Measurements from ENCODE around the gene ADAMTS7.
"Not testable (repeated sequence)": the region's sequence is repeated elsewhere in the genome, so short reads cannot be mapped to it uniquely, and the experiment has no call there.

Gene ADAMTS7

DNA sequence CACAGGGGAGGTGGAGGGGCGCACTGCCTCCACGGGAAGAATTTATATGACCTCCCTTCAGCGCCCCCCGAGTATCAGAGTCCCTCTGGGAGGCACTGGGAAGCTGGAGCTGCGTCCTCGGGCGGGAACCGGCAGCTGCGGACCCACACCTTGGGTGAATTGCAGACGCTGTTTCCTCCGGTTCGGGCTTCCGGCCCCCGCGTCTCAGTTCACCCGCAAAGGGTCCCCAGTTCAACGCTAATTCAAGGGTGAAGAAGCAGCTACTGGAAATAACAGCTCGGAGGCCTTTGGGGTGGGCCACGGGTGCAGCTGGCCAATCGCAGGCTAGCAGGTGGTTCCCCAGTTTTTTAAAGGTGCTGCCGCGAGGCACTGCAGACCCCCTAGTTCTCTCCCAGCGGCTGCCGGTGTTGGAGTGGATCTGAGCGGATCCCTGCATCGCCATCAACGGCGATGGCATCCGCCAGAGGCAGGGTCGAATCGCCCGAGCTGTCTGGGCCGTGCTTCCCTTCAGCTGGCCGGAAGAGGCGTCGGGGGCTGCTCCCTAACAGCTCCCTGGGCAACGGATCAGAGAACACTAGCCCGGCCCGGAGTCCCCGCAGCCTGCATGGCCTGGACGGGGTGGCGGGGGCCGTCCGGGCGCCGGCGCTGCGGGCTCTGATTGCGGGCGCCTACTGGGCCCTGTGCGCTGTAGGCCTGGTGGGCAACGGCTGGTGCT, 19.4 kb upstream of the ADAMTS7 start:
- no peak for DNase-seq

DNA sequence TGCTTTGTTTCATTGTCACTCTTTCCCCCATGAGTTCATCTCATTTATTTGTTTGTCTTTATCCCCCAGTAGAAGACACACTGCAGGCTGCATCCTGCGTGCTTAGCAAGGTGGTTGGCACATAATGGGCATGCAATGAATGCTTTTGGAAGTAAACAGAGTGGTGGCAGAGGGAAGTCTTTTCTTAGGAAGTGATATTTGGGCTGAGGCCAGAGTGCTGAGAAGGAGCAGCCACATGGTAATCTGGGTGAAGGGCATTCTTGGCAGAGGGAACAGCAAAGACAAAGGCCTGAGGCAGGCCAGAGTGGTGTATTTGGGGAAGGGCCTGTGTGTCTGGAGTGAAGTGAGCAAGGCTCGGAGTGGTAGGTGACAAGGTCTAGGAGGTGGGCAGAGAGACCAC, 17.7 kb upstream of the ADAMTS7 start:
- no peak for DNase-seq

DNA sequence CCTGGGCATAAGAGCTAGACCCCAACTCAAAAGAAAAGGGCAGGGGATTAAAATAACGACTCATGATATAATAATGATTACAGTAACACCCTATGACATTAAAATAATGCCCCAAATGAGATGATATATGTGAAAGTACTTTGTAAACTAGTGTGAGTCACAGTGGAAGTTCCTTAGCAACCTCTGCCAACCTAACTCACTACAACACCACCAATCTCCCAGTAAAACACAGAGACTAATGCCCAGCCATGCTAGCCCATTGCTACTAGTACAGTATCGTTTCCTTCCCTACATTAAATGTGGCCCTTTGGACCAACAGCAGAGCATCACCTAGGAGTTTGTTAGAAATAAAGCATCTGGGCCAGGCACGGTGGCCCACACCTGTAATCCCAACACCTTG, 11.2 kb upstream of the ADAMTS7 start:
- no peak for DNase-seq

DNA sequence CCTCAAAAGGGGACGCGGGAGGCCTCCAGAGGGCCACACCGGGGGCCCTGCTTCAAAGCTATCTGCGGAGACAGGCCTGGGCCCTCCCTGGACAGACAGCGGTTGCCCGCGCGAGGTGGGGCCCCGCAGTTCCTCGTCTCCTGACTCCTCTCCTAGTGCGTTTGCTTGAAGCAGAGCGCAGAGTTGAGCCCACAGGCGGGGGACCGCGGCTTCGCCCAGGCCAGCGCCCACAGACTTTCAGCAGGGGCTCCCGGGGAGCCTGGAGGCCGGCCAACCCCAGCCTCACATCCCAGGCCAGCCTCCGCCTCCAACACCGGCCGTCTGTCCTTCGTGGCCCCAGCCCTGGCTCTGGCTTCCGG, 540 bp upstream of the ADAMTS7 start:
- DNase-seq, result no peak

DNA sequence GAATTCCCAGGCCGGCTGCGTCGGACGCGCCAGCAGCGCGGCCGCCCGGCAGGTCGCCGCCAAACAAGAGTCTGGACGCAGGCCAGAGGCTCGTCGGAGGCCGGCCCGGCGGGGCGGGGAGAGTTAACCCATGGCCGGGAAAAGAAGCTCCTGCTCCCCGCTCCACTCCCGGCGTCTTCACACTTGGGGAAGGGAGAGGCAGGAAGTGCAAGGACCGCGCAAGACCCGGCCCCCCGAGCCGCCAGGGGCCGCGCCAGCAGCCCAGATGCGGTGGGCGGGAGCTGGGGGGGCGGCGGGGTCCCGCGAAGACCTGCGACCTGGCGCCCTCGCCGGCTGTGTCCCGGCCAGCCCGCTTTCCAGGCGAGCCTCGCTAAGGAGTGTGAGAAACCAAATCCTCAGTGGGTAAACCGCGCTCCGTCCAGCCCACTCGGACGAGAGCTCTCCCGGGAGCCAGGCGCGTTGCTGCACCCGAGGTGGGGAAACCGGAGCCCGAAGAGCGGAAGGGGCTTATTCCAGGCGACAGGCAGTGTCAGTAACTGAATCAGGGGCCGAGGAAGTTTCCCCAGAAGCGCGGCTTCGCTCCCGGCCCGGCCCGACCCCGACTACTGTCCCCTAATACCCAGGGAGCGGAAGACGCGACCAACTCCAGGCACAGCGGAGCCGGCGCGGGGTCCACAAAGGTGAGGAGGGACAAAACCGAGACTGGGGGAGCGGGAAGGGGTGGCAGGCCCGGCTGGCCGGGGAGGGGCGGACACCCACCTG, 721 bp downstream of the ADAMTS7 start:
- peak; percentile 14 for DNase-seq

DNA sequence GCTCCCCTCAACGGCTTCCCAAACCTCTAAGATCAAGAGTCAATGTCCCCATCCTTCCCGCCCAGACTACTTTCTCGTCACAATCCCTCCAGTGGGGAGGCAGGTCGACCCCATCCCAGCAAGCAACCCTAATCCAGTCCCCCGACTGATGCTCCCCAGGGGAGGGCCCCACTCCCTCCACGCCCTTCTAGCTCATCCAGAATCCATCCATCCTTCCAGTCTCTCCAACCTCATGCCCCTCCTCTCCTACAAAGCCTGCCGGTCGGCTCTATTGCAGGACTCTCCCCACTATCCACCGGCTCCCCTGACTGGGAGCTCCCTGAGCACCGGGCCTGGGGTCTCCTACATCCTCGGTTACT, 1.3 kb downstream of the ADAMTS7 start:
- DNase-seq, result no peak

DNA sequence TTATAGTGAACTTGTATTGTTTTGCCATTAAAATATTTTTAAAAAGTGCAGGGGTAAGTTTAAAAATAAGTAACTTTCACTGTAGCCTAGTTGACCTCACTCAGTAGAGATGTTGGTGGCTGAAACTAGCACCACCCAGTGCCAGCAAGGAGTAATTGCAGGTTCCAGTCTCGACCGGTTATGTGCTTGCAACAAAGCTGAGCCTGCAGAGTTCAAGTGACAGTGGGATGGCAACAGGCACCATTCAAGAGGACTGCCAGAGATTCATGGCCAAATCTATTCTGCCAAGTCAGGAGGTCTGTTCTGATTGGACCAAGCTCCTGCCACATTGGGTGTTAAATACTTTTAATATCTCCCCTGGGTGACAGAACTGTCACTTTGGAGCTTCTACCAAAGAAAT, 2.7 kb downstream of the ADAMTS7 start:
- no peak for DNase-seq

DNA sequence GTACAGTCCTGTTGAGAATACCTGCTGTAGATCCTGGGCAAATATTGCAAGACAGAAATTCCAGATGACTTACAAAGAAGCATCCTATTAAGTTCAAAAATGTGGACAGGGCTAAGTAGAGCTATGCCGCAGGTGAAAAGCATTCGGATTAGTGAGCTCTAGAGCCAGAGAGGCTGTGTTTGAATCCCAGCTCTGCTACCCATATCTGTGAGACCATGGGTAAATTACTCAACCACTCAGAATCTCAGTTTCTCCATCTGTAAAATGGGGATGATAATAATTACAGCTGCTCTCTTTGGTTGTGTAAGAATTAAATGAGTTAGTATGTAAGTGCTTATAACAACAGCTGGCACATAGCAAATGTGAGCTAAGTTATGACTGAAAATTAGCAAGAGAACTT, 3.9 kb downstream of the ADAMTS7 start:
- no peak for DNase-seq

DNA sequence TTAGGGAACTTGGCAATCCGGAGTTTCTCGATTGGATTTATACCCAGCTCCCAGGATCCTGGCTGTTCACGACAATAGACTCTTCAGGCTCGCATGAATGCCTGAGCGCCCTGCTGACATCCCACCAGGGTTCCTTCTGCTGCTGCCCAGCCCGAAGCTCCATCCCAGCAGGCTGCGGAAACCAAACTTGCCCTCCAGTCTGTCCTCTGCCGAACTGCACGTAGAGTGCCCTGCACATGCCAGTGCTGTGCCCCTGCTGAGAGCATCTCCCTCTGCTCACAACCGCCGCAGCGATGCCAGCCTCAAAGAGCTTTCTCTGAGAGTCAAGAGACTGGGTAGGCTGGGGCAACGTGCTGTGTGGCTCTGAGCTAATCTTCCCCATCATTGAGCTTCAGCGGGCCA, 6.9 kb downstream of the ADAMTS7 start:
- peak; percentile 64 for DNase-seq

DNA sequence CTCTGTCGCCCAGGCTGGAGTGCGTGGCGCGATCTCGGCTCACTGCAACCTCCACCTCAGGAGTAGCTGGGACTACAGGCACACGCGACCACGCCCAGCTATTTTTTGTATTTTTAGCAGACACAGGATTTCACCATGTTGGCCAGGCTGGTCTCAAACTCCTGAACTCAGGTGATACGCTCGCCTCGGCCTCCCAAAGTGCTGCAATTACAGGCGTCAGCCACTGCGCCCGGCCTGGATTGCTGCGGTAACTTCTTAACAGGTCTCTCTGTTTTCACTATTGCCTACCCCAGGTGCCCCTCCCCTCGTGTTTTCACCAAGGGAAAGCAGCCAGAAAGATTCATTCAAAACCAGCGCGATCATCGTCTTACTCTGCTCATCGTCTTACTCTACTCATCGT, 10.5 kb downstream of the ADAMTS7 start:
- DNase-seq, result no peak

DNA sequence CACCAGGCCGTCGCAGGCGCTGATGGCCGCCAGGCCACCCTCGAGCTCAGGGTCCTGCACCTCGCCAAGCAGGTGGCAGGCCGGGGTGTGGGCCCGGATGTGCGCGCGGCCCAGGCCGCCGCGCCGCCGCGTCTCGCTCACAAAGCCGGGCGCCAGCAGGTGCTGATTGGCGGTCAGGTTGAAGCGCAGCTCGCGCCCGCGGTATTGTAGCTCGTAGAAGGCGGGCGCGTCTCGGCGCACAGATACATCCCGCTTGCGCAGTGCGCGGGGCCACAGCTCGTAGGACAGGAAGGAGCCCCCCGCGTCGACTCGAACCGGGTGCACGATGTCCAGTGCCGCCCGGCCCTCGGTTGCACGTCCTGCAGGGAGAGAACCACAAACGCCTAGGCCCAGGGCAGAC, 11.1 kb downstream of the ADAMTS7 start:
- no peak for DNase-seq

DNA sequence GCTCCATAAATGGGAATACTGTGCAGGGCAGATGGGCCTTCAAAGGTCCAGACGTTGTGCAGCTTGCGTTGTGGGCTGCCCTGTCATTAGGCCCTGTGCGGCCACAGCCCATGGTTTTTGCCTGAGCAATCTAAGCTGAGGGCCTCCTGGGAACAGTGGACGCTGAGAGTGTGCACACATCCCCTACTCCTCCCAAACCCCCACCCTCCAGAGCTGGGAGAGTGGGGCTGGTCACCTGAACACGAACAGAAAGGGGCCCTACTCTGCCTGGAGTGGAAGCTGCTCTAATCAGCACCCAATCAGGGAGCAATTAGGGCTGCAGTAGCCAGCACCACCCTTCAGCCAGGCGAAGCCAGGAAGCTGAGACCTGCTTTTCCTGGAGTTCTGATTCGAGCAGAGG, 12.2 kb downstream of the ADAMTS7 start:
- DNase-seq, result not testable (repeated sequence)

DNA sequence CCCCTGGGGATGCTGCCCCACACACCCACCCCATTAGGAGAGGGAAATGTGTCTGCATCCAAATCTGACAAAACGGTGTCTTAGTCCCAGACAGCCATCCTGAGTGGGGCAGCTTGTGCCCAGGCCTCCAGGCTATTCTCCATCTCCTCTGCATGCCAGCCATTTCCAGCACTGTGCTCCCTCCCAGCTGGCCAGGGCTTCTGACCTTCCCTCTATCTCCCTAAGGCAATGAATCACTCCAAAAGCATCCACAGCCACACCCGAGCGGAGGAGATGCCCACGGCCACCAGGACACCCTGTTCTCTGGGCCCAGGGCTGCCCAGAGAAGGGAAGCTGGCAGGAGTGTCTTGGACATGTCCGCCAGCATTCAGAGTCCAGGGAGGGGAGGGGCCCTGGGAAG, 12.9 kb downstream of the ADAMTS7 start:
- not testable (repeated sequence) for DNase-seq

DNA sequence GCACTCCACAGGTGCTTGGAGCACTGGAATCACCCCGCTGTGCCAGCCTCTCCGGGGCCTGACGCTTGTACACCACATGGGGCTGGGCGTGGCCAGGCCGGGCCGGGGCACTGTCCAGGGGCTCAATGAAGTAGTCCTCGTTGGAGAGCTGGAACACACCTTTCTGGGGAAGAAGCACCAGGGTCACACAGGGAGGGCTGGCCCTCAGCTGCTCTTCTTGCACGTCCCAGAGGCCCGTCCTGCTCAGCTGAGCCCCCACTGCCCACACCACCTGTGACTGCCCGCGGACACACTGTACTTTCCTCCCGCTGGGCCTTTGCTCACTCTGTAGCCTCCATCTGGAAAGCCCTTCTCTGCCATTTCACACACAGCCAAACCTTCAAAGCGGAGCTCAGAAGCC, 13.3 kb downstream of the ADAMTS7 start:
- DNase-seq, result no peak

DNA sequence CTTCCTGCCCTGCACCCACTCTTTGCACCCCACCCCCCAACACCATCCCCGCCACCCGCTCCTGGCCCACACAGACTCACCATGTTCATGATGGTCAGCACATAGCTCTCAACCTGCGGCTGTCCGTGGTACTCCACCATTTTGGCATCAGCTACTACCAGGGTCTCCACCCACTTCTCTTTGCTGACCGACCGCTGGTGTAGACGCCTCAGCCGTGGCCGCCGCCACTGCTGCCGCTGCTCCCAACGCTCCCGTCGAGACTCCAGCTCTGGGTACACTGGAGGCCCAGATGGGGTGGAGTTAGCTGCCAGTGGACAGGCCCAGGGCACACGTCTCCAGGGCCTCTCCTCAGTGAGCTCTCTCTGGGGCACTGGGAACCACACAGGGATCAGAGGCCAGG, 14.8 kb downstream of the ADAMTS7 start:
- no peak for DNase-seq

DNA sequence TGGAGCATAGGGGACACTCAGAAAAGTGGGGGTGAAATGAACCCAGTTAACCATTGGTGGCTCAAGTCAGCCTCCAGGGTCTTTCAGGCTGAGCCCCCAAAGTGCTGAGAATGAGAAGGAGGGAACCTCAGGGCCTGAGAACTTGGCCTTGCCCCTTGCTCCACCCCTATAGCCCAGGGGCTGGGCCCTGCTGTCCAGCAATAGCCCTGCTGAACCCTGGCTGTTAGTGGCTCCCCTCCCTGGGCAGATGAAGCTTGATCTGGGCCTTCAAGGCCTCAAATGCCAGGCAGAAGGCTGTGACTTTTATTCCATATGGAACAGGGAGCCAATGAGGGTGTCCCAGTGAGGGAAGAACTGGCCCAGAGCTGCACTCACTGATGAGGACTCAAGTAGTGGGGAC, 16.2 kb downstream of the ADAMTS7 start:
- no peak for DNase-seq

DNA sequence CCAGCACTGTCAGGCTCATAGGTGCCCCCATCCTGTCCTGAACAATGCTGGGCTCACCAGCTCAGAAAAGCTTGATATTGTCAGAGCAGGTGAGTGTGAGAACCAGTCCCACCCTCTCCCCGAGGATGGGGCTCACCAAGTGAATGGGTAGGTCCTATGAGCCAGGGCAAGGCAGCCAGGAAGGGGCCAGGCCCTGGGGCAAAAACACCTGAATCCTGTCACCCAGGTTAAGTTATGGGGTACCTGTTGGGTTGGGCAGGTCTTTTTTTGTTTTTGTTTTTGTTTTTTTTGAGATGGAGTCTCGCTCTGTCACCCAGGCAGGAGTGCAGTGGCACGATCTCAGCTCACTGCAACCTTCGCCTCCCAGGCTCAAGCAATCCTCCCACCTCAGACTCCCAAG, 16.8 kb downstream of the ADAMTS7 start:
- DNase-seq, result not testable (repeated sequence)

DNA sequence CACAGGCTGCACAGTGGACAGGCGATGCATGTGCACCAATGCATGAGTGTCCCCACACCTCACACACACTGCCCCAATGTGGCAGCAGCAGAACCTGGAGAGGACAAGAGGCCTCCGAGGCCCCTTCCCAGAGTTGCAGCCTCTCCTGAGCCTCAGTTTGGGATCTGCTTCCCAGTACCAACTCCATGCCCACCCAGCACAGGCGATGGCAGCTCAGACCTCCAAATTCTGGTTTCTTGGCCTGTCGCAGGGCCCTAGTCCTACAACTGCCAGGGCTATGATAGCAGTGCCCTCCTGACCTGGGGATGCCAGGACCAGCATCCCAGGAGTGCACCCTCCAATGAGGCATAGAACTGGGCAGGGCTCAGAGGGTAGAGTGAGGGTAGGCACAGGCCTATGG, 19.9 kb downstream of the ADAMTS7 start:
- no peak for DNase-seq

DNA sequence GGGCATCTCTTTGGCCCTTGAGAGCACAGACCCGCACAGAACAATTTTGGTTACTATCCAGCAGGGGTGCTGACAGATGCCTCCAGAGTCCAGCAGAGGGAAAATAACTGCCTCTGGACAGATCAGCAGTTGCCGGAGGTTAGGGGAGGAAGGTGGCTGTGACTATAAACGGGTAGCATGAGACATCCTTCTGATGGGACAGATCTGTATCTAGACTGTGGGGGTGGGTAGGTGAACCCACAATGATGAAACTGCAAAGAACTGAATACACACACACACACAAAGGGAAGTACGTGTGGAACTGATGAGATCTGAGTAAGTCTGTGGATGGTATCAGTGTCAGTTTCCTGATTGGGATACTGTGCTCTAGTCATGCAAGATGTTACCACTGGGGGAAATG, 21.2 kb downstream of the ADAMTS7 start:
- DNase-seq, result no peak

DNA sequence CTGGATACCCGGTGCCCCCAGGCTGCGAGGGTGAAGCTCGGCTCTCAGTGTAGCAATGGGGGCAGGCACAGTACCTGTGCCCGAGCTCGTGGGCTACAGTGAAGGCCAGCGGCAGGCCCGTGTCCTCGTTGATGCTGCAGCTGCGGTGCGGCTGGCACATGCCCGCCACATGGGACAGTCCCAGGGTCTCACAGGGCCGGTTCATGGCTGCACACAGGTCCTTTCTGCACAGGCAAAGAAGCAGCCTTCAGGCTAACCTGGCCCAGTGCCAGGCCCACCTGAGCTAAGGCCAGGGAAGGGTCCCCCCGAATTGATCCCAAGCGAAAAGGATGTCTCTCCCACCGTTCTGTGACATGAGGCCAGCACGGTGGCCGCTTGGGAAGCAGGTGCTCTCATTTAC, 21.6 kb downstream of the ADAMTS7 start:
- no peak for DNase-seq

DNA sequence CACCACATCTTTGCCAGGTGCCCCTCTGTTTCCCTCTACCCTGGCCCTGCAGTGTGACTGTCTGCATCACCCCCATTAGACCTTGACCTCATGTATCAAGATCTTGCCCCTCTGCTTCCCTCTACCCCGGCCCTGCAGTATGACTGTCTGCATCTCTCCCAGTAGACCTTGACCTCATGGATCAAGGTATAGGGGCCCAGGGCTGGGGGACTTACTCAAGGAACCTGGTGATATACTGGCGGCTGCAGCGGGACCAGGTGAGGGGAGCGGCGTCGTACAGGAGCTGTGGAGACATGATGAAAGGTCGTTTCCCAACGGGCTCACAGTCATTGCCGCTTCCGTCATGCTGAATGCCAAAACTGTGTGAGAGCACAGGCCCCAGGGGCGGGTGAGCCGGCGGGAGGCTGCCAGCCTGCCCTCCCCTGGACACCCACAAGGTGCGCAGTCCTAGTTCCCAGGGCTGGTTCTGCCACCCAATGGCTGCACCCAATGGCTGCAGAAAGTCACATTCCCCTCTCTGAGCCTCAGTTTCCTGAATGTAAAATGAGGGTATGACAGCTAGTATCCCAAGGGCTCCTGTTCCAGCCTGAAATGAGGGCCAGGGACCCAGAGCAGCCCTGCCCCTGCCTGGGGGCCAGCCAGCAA, 23.1 kb downstream of the ADAMTS7 start:
- no peak for DNase-seq

DNA sequence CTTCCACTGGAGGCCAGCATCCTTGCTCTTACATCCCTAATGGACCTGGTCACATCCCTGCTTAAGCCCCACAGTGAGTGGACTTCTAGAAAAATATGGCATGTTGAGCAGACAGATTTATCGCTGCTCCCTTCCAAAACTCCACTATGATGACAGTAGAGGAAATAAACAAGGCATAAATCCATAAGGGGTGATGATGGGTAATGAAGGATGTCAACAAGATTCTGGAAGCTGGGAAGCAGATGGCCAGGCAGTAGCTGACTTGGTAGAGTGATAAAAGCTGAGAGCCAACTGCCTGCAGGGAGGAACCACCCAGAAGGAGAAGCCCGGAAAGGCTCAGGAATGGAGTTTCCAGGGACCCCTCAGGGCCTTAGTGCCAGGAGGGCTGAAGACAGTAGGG, 28.9 kb downstream of the ADAMTS7 start:
- not testable (repeated sequence) for DNase-seq

DNA sequence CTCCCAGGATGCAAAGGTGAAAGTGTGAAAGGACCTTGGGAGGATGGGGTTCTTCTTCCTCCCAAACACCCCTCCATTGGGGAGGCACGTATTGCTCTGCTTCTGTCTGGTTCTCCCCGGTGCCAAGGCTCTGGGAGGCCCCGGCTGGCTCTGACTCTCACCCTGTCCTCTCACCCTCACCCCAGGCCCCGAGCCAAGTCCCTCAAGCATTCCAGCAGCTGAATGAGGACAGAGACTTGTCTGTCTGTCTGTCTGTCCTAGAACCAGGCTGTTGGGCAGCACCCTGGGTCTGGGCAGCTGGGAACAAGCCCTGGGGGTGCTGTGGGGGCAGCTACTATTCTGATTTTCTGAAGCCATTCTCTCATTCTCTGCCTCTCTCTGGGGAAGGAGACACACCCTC, 29.9 kb downstream of the ADAMTS7 start:
- not testable (repeated sequence) for DNase-seq

DNA sequence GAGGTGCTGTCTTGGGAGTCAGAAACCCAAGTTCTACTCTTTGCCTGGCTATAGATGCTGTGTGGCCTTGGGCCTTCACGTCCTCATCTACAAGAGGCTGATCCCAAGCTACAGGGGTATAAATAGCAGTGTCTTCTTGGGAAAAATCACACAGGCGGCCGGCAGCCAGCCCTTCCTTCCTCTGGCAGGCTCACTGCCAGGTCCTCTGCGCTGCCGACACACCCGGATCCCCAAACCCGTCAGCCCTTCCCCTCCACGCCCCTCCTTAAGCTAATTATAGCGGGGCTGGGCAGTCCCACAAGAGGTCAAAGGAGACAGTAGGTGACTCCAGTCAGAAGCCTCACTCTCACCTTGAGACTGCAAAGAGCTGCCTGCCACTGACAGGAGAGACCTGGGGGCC, 31.3 kb downstream of the ADAMTS7 start:
- DNase-seq, result not testable (repeated sequence)

Data from COR-L47 (cell line).